GM12891 (cell line): Measurements from ENCODE around the gene HSPA4.

ENCODE experiments used
- POLR2A ChIP-seq: IDR thresholded peaks from 2 replicates; pipeline ENCODE4 v1.6.1; 2011; ENCODE audit warnings: low read depth, low read length, control low read depth
- POLR2AphosphoS5 ChIP-seq: IDR thresholded peaks from 2 replicates; pipeline ENCODE4 v1.6.1; 2011; ENCODE audit warnings: low read depth, low read length, control low read depth
- SPI1 ChIP-seq: IDR thresholded peaks from 2 replicates; pipeline ENCODE4 v1.6.1; 2011; ENCODE audit warnings: low read depth, low read length, control low read depth
- TAF1 ChIP-seq: IDR thresholded peaks from 2 replicates; pipeline ENCODE4 v1.6.1; 2011; ENCODE audit warnings: low read depth, low read length, control low read depth

GRCh38 chr5:133034064-133034463 is 17.7 kb upstream of the HSPA4 start:
- no peak for TF ChIP-seq POLR2A
- TF ChIP-seq TAF1, result no peak
- TF ChIP-seq POLR2AphosphoS5, result no peak
- TF ChIP-seq SPI1, result no peak
